NCI-H1417 treated with DMSO at 0.1 percent for 48 hours (cell line): ENCODE measurements around the gene CFAP221.

Source experiments
- DNase-seq: peaks from one replicate; lab custom pipeline; 2025; lab: John Stamatoyannopoulos, UW

CFAP221 gene

GRCh38 chr2:119645173-119645855, 101.1 kb downstream of the CFAP221 start:
- no peak for DNase-seq

GRCh38 chr2:119646149-119646548, 101.9 kb downstream of the CFAP221 start:
- no peak for DNase-seq

DNA sequence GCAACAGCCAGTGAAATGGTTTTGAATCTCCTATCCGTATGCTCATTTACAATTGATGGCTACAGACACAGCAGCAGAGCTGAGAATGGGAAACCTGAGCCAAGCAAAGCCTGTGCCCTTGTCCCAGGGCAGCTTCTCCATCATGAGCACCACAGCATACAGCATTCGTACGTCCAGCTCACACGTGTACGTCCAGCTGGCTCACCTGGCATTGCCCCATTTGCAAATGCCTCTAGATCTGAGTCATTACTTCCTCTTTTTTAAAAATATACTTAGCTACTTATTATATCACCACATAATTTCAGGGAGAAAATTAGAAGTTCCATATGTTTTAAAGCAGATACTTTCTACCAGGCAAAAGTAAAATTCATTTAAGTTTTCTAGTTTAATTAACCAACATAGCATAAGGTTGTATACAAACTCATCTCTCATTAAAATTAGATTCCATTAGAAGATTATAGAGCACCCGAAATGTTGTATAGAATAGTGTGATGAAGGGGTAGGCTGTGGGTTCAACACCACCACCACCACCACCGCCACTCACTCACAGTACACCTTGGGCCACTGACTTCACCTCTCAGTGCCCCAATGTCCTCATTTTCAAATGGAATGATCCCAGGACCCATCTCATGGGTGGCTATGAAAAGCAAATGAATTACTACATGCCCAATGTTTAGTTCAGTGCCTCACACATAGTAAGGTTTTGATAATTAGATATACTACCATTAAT, 103.4 kb downstream of the CFAP221 start:
- no peak for DNase-seq

DNA sequence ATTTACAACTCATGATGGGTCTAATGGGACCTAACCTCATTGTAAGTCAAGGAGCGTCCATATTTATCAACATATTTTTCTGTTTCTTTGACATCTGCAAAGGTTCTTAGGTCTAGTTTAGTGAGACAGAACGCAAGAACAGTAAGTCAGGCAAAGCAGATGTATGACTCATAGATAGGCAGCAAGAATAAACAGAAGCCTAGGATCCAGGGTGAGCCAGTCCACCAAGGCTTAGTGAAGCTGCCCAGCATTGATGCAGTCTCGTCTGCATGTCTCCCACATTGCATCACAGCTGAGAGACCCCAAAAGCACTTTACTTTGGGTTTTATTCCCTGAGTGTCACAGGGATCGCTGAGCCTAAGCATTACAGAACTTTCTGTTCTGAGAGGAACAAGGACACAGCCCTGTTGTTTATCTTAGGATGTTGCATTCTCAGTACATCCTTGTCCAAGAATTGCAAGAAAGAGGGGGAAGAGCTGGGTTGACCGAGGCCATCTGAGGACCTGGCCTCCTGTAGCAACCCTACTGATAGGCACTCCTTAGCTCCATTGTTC, 105.2 kb downstream of the CFAP221 start:
- no peak for DNase-seq

- DNase-seq, result no peak
These were observed 106.0 kb downstream of the CFAP221 start for GRCh38 chr2:119650206-119650605.

DNA sequence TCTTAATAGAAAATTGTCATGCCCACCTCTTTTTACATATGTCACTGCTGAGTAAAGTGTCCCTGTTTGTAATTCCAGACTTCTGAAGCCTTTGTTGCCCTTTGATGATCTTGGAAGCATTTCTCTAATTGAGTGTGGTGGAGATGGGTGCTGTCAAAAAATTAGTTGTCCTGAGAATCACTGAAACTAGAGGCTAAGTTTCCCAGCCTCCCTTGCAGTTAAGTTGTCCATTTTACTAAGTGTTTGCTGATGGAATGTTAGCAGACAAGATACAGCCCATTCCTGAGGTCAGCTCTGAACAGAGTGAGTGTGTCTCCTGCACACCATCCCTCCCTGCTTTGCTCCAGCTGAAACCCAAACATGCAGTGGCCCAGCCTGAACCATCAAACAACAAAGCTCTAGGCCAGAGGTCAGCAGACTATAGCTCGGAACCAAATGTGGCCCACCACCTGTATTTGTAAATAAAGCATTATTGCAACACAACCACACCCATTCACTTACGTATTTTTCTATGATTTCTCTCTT, 106.7 kb downstream of the CFAP221 start:
- DNase-seq, result no peak

GRCh38 chr2:119657466-119658145, 113.4 kb downstream of the CFAP221 start:
- no peak for DNase-seq

GRCh38 chr2:119659601-119660342, 115.5 kb downstream of the CFAP221 start:
- DNase-seq, result no peak

GRCh38 chr2:119660343-119660658, 116.1 kb downstream of the CFAP221 start:
- DNase-seq, result no peak

- no peak for DNase-seq
These were observed 118.0 kb downstream of the CFAP221 start for GRCh38 chr2:119662297-119662696.

- no peak for DNase-seq
These were observed 124.3 kb downstream of the CFAP221 start for GRCh38 chr2:119668546-119668945.

DNA sequence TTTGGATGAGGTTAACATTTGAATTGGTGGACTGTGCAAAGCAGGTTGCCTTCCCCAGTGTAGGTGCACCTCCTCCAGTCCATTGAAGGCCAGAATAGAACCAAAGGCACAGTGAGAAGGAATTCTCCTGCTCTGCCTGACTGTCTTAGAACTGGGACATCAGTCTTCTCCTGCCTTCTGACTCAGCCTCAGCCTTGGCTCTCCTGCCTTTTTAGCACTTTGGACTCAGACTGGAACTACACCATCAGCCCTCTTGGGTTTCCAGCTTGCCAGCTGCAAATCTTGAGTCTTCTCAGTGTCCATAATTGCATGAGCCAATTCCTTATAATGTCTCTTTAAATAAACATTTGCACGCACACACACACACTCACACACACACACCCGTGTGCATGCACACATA, 126.8 kb downstream of the CFAP221 start:
- no peak for DNase-seq

DNA sequence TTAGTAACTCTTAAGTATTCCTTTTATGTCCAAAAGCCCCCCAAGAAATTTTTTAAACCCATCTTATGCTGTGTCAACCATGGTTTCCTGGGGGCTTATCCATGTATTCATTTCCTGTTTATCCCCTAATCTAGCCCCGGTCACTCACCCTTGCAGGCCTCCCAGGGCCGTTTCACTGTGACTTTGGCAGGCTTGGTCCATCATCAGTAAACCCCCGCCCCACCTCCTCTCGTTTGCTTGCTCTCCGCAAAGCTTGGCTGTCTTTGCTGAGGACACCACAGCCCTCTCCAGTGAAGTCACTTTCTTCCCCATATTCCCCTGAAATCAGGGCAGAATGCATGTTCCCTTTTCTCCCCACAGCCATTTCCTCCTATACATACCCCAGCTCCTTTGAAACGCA, 127.5 kb downstream of the CFAP221 start:
- no peak for DNase-seq

GRCh38 chr2:119672161-119672862, 128.1 kb downstream of the CFAP221 start:
- no peak for DNase-seq

- DNase-seq, result no peak
These were observed 129.5 kb downstream of the CFAP221 start for GRCh38 chr2:119673796-119674195.

GRCh38 chr2:119674711-119675500, 130.7 kb downstream of the CFAP221 start:
- DNase-seq, result no peak

DNA sequence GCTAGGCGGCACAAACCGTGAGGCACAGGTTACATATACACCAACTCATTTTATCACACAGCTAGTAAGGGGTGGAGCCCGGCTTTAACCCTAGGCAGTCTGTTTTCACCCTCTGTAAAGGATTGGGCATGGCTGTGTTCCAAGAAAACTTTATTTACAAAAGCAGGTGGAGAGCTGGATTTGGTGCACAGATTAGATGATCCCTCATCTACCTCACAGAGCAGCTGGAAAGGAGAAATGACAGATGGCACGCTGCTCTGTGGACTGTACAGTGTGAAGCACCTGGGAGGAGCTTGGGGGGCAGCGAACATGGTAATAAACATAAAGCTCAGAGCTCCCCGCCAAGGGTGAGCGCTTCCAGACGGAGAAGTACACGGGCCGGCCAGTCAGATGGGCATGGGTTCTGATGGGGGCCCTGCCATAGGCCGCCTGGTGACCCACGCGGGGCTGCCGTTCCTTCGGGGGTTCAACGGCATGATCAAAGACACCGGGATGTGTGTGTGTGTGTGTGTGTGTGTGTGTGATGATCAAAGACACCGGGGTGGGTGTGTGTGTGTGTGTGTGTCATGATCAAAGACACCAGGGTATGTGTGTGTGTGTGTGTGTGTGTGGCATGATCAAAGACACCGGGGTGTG, 133.9 kb downstream of the CFAP221 start:
- no peak for DNase-seq

DNA sequence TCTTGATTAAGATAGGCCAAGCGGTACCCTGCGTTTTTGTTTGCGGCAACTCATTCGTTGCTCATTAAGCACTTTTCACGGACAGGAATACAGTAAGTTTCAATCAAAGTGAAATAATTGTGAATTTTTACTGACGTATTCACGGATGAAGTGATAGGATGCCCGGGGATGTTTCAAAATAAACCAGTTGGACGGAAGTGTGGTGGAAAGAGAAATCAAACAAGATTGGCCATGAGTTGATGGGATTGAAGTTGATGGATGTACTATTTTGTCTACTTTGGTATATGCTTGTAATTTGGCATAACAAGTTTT, 135.2 kb downstream of the CFAP221 start:
- DNase-seq, result no peak

- no peak for DNase-seq
These were observed 135.6 kb downstream of the CFAP221 start for GRCh38 chr2:119679846-119680245.
